Measurements from ENCODE around the gene GDF10.

The GDF10 gene

DNA sequence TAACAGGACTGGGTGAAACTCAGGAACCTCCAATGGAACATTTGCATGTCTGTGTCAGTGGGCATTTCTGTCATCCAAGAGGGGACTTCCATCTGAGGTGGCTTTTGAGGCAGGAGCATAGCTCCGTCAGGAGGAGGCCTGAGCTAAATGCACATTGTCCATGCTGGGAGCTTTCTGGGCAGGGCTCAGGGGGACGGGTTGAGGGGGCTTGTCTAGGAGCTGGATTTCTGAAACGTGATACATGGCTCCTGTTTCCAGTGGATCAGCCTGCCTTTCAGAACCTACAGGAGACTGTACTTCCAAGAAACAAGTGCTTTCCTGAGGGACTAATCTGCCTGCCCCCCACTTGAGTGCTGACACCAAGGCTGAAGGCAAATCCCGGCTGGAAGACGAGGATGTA is 40.5 kb upstream of the GDF10 start:
- TF ChIP-seq ZNF8 (CRISPR knock-in tag; IDR thresholded peaks at IDR 0.05) (no peak), TOX (CRISPR knock-in tag; IDR thresholded peaks at IDR 0.05; ENCODE audit: borderline replicate concordance) (no peak), BACH2 (CRISPR knock-in tag; IDR thresholded peaks at IDR 0.05; ENCODE audit: borderline replicate concordance) (no peak), ZFP30 (CRISPR knock-in tag; IDR thresholded peaks at IDR 0.05) (no peak)
- ATAC-seq, result no peak

DNA sequence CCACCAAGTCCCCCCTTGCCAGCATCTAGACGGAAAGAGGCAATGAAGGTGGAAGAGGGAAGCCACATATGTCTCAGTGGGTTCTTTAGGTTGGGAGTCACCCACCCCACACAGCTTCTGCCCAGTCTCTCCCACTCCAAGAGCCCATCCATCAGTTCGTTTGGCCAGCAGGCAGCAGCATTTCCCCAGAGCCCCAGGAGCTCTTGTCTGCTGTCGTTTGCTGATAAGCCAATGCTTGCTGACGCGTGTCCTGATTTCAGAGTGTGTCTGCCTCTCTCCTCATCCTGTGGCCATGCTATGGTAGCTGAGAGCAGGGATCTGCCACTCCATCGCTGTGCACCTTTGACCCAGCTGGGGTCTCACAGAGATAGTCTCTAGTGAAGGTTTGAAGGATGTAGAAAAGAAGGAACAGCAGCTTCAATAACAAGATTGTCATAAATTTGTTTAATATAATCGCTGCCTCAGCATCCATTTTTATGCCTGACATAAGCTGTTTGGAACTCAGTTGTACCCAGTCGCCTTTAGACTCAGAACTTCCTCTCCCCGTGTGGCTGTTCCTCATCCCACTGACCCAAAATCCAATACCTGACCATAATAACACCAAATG is 39.4 kb upstream of the GDF10 start:
- TF ChIP-seq ZC3H10 (CRISPR knock-in tag; IDR thresholded peaks at IDR 0.05), result no peak
- TF ChIP-seq, protein P1, sequence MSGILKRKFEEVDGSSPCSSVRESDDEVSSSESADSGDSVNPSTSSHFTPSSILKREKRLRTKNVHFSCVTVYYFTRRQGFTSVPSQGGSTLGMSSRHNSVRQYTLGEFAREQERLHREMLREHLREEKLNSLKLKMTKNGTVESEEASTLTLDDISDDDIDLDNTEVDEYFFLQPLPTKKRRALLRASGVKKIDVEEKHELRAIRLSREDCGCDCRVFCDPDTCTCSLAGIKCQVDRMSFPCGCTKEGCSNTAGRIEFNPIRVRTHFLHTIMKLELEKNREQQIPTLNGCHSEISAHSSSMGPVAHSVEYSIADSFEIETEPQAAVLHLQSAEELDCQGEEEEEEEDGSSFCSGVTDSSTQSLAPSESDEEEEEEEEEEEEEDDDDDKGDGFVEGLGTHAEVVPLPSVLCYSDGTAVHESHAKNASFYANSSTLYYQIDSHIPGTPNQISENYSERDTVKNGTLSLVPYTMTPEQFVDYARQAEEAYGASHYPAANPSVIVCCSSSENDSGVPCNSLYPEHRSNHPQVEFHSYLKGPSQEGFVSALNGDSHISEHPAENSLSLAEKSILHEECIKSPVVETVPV (CRISPR knock-in tag; IDR thresholded peaks at IDR 0.05), result no peak
- TF ChIP-seq ESRRG (CRISPR knock-in tag; IDR thresholded peaks at IDR 0.05), result no peak
- TF ChIP-seq, protein P2, sequence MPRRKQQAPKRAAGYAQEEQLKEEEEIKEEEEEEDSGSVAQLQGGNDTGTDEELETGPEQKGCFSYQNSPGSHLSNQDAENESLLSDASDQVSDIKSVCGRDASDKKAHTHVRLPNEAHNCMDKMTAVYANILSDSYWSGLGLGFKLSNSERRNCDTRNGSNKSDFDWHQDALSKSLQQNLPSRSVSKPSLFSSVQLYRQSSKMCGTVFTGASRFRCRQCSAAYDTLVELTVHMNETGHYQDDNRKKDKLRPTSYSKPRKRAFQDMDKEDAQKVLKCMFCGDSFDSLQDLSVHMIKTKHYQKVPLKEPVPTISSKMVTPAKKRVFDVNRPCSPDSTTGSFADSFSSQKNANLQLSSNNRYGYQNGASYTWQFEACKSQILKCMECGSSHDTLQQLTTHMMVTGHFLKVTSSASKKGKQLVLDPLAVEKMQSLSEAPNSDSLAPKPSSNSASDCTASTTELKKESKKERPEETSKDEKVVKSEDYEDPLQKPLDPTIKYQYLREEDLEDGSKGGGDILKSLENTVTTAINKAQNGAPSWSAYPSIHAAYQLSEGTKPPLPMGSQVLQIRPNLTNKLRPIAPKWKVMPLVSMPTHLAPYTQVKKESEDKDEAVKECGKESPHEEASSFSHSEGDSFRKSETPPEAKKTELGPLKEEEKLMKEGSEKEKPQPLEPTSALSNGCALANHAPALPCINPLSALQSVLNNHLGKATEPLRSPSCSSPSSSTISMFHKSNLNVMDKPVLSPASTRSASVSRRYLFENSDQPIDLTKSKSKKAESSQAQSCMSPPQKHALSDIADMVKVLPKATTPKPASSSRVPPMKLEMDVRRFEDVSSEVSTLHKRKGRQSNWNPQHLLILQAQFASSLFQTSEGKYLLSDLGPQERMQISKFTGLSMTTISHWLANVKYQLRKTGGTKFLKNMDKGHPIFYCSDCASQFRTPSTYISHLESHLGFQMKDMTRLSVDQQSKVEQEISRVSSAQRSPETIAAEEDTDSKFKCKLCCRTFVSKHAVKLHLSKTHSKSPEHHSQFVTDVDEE (CRISPR knock-in tag; IDR thresholded peaks at IDR 0.05), result no peak
- TF ChIP-seq ZNF565 (CRISPR knock-in tag; conservative IDR thresholded peaks at IDR 0.05; ENCODE audit: low read depth), result no peak
- TF ChIP-seq ISL1 (CRISPR knock-in tag; IDR thresholded peaks at IDR 0.05), result no peak
- TF ChIP-seq, protein P3, sequence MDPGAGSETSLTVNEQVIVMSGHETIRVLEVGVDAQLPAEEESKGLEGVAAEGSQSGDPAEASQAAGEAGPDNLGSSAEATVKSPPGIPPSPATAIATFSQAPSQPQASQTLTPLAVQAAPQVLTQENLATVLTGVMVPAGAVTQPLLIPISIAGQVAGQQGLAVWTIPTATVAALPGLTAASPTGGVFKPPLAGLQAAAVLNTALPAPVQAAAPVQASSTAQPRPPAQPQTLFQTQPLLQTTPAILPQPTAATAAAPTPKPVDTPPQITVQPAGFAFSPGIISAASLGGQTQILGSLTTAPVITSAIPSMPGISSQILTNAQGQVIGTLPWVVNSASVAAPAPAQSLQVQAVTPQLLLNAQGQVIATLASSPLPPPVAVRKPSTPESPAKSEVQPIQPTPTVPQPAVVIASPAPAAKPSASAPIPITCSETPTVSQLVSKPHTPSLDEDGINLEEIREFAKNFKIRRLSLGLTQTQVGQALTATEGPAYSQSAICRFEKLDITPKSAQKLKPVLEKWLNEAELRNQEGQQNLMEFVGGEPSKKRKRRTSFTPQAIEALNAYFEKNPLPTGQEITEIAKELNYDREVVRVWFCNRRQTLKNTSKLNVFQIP (CRISPR knock-in tag; IDR thresholded peaks at IDR 0.05; ENCODE audit: borderline replicate concordance, low read depth), result no peak
- ATAC-seq, result no peak

DNA sequence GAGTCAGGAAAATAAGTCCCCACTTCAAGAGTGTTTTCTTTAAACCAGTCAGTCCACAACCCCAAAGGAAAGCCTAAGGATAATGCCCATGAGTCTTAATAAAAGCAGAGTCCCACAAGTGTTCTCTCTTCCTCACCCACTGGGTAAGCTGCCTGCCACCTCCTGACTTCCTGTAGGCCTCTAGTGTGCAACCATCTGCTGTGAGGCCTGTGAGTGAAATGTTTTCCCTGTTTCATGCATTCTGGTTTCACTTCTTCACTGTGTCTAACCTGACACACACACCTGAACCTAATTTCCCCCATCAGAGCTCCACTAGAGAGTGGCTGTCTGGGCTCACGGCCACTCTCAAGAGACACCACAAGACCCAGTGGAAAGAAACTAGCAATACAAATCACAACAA is 38.9 kb upstream of the GDF10 start:
- TF ChIP-seq ZC3H10 (CRISPR knock-in tag; IDR thresholded peaks at IDR 0.05) (no peak), TOX (CRISPR knock-in tag; IDR thresholded peaks at IDR 0.05; ENCODE audit: borderline replicate concordance) (no peak), ZNF8 (CRISPR knock-in tag; IDR thresholded peaks at IDR 0.05) (no peak), ZFP3 (CRISPR knock-in tag; IDR thresholded peaks at IDR 0.05) (no peak), BACH2 (CRISPR knock-in tag; IDR thresholded peaks at IDR 0.05; ENCODE audit: borderline replicate concordance) (no peak), ARNTL (CRISPR knock-in tag; IDR thresholded peaks at IDR 0.05; ENCODE audit: borderline replicate concordance, low read depth) (no peak), TCF4 (CRISPR knock-in tag; IDR thresholded peaks at IDR 0.05; ENCODE audit: borderline replicate concordance) (no peak), CSDC2 (CRISPR knock-in tag; IDR thresholded peaks at IDR 0.05) (no peak), ZFP30 (CRISPR knock-in tag; IDR thresholded peaks at IDR 0.05) (no peak), PPARA (CRISPR knock-in tag; IDR thresholded peaks at IDR 0.05; ENCODE audit: borderline replicate concordance) (no peak), ZNF565 (CRISPR knock-in tag; conservative IDR thresholded peaks at IDR 0.05; ENCODE audit: low read depth) (no peak), GLIS3 (CRISPR knock-in tag; IDR thresholded peaks at IDR 0.05) (no peak), ESRRG (CRISPR knock-in tag; IDR thresholded peaks at IDR 0.05) (no peak), RARB (CRISPR knock-in tag; IDR thresholded peaks at IDR 0.05) (no peak), SNAI2 (CRISPR knock-in tag; IDR thresholded peaks at IDR 0.05) (no peak)
- TF ChIP-seq, protein P3 (CRISPR knock-in tag; IDR thresholded peaks at IDR 0.05; ENCODE audit: borderline replicate concordance, low read depth), result no peak
- TF ChIP-seq, protein P4, sequence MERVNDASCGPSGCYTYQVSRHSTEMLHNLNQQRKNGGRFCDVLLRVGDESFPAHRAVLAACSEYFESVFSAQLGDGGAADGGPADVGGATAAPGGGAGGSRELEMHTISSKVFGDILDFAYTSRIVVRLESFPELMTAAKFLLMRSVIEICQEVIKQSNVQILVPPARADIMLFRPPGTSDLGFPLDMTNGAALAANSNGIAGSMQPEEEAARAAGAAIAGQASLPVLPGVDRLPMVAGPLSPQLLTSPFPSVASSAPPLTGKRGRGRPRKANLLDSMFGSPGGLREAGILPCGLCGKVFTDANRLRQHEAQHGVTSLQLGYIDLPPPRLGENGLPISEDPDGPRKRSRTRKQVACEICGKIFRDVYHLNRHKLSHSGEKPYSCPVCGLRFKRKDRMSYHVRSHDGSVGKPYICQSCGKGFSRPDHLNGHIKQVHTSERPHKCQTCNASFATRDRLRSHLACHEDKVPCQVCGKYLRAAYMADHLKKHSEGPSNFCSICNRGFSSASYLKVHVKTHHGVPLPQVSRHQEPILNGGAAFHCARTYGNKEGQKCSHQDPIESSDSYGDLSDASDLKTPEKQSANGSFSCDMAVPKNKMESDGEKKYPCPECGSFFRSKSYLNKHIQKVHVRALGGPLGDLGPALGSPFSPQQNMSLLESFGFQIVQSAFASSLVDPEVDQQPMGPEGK (CRISPR knock-in tag; IDR thresholded peaks at IDR 0.05; ENCODE audit: borderline replicate concordance), result no peak
- TF ChIP-seq, protein P5, sequence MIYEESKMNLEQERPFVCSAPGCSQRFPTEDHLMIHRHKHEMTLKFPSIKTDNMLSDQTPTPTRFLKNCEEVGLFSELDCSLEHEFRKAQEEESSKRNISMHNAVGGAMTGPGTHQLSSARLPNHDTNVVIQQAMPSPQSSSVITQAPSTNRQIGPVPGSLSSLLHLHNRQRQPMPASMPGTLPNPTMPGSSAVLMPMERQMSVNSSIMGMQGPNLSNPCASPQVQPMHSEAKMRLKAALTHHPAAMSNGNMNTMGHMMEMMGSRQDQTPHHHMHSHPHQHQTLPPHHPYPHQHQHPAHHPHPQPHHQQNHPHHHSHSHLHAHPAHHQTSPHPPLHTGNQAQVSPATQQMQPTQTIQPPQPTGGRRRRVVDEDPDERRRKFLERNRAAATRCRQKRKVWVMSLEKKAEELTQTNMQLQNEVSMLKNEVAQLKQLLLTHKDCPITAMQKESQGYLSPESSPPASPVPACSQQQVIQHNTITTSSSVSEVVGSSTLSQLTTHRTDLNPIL (CRISPR knock-in tag; IDR thresholded peaks at IDR 0.05; ENCODE audit: low read depth), result no peak
- TF ChIP-seq, protein P2 (CRISPR knock-in tag; IDR thresholded peaks at IDR 0.05), result no peak
- TF ChIP-seq, protein P1 (CRISPR knock-in tag; IDR thresholded peaks at IDR 0.05), result no peak
- no peak for ATAC-seq
